Testis (tissue), 2 donors: ENCODE data around the gene PTPRD.

Source experiments
- POLR2A ChIP-seq: fragments of 450-650 bp; IDR thresholded peaks from one replicate; pipeline ENCODE4 v1.6.1; 2017; ENCODE audit warnings: antibody characterized with exemption, mild to moderate bottlenecking, moderate library complexity
- TF ChIP-seq, protein P1 (sequence below), 3 experiments: fragments of 450-650 bp in 2 of 3; fragments of 200-600 bp in 1 of 3; sonication (generic) in 1 of 3; IDR thresholded peaks; one replicate each; pipeline ENCODE4 v1.5.1; 2016 to 2019; ENCODE audit warnings: antibody characterized with exemption in 3 of 3, mild to moderate bottlenecking in 2 of 3, moderate library complexity in 1 of 3

DNA sequence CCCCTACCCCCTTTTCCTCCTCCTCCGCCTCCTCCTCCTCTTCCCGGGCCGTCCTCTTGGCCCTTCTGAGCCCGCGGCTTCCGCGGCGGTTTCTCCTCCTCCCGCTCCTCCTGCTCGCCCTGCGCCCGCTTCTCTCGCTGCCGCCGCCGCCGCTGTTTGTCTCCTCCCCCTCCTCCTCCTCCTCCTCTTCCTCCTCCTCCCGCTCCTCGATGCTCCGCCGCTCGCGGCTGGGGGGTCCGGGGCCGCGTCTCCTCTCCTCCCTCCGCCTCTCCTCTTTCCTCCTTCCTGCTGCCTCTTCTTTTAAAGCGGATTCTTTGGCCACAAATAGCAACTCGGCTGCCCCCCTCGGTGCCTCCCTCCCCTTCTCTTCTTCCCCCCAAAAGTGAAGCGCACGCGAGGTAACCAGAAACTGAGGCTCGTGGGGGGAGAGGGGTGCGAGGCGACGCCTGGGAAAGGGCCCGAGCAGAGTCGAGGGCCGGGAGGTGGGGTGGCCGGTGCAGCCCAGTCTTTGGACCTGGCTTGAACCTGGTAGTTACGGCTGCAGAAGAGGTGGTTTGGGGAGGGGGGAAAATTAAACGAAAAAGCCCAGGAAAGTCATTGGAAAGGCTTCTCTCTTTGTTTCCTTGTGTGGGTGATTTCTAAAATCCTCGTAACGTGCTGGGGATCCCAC is 1754.7 kb downstream of the PTPRD start:
- TF ChIP-seq, protein P1, sequence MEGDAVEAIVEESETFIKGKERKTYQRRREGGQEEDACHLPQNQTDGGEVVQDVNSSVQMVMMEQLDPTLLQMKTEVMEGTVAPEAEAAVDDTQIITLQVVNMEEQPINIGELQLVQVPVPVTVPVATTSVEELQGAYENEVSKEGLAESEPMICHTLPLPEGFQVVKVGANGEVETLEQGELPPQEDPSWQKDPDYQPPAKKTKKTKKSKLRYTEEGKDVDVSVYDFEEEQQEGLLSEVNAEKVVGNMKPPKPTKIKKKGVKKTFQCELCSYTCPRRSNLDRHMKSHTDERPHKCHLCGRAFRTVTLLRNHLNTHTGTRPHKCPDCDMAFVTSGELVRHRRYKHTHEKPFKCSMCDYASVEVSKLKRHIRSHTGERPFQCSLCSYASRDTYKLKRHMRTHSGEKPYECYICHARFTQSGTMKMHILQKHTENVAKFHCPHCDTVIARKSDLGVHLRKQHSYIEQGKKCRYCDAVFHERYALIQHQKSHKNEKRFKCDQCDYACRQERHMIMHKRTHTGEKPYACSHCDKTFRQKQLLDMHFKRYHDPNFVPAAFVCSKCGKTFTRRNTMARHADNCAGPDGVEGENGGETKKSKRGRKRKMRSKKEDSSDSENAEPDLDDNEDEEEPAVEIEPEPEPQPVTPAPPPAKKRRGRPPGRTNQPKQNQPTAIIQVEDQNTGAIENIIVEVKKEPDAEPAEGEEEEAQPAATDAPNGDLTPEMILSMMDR (IDR thresholded peaks at IDR 0.05): no peak
- TF ChIP-seq POLR2A: no peak
